ENCODE data around the gene LETM1. TPM values are rescaled to one million over a fixed set of nuclear protein-coding genes. Genes with fewer than 3 reads are reported as not detected.

LETM1 gene
- total and polyA plus RNA-seq, 2 donors (not counting 1 experiment from before 2014, with no cell fraction given), result 28.5 to 45.1 TPM

GRCh38 chr4:1762264-1763010, 93.5 kb downstream of the LETM1 start:
- Mint-ChIP-seq H3K4me1 (peaks cover 12% of the 10 kb centered on the region), H3K27me3 (peaks cover 6% of the 10 kb centered on the region), H3K27ac (no peak overlapping the region), H3K9me3 (ENCODE audit: insufficient read depth) (no peaks in the 10 kb centered on the region), H3K4me3 (no peak overlapping the region)
- no peaks in the 10 kb centered on the region for H4K20me1 ChIP-seq (ENCODE audit: control insufficient read depth, insufficient read depth, low read length, poor library complexity, severe bottlenecking)
- ATAC-seq (ENCODE audit: low read depth) (no peak), DNase-seq (no peak)
- no peak overlapping the region for H3K4me2 ChIP-seq (replicated peaks; ENCODE audit: low read depth, low read length, poor library complexity, severe bottlenecking)
- 89% methylated on average over 20 of the region's 20 CpGs for WGBS (ENCODE audit: insufficient coverage)
- H3K9me3 ChIP-seq (ENCODE audit: control extremely low read depth in 1 of 3, control insufficient read depth in 2 of 3, insufficient read depth in 1 of 3, low read length in 2 of 3), result no peaks in the 10 kb centered on the region
- no peak overlapping the region for H2AFZ ChIP-seq (ENCODE audit: insufficient read depth, low read depth, low read length, poor library complexity, severe bottlenecking)
- CTCF ChIA-PET, result no interaction called here
- H3K4me1 ChIP-seq (ENCODE audit: control insufficient read depth in 2 of 2, insufficient read depth in 2 of 2, low read length in 2 of 2), result peaks cover 9 to 10% of the 10 kb centered on the region in 2 donors
- no peak overlapping the region for H3K4me3 ChIP-seq (ENCODE audit: control extremely low read depth in 1 of 5, extremely low read depth in 1 of 5, insufficient read depth in 1 of 5, low read depth in 2 of 5, low read length in 4 of 5)
- H3K27ac ChIP-seq (ENCODE audit: low read length in 2 of 2), result no peak overlapping the region
- H3K79me2 ChIP-seq (ENCODE audit: control insufficient read depth, insufficient read depth, low read length), result no peaks in the 10 kb centered on the region
- H3K36me3 ChIP-seq (replicated peaks in 1 of 2; ENCODE audit: control extremely low read depth in 1 of 2, control insufficient read depth in 1 of 2, extremely low read depth in 1 of 2, insufficient read depth in 2 of 2, low read length in 1 of 2), result no peaks in the 10 kb centered on the region
- no peak overlapping the region for H3K9ac ChIP-seq (ENCODE audit: low read length)
- TF ChIP-seq, protein P1, sequence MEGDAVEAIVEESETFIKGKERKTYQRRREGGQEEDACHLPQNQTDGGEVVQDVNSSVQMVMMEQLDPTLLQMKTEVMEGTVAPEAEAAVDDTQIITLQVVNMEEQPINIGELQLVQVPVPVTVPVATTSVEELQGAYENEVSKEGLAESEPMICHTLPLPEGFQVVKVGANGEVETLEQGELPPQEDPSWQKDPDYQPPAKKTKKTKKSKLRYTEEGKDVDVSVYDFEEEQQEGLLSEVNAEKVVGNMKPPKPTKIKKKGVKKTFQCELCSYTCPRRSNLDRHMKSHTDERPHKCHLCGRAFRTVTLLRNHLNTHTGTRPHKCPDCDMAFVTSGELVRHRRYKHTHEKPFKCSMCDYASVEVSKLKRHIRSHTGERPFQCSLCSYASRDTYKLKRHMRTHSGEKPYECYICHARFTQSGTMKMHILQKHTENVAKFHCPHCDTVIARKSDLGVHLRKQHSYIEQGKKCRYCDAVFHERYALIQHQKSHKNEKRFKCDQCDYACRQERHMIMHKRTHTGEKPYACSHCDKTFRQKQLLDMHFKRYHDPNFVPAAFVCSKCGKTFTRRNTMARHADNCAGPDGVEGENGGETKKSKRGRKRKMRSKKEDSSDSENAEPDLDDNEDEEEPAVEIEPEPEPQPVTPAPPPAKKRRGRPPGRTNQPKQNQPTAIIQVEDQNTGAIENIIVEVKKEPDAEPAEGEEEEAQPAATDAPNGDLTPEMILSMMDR (IDR thresholded peaks at IDR 0.05), result no peak
- TF ChIP-seq EZH2 (IDR thresholded peaks at IDR 0.05; ENCODE audit: borderline replicate concordance, insufficient read depth, low read depth, low read length, poor library complexity, severe bottlenecking), result no peak
- POLR2A ChIA-PET, result no interaction called here
- intact Hi-C loops (cut with micrococcal nuclease), result no loop called here
- H3K27me3 ChIP-seq (replicated peaks in 1 of 4; ENCODE audit: control extremely low read depth in 1 of 4, control insufficient read depth in 3 of 4, insufficient read depth in 4 of 4, low read length in 3 of 4), result peaks cover 0 to 26% (median 2%) of the 10 kb centered on the region in 4 experiments

Other genes starting within 250 kb of the LETM1 start
- 1.8 and 4.2 TPM in 2 replicates for gene FAM53A, start 171.8 kb downstream of the LETM1 start, total RNA-seq
- 2.2 and 3.2 TPM in 2 replicates for gene FAM53A, start 171.8 kb downstream of the LETM1 start, polyA plus RNA-seq
- gene SLBP, start 143.8 kb downstream of the LETM1 start, total RNA-seq, result 31.8 and 33.9 TPM in 2 replicates
- 19.4 and 30.7 TPM in 2 replicates for gene SLBP, start 143.8 kb downstream of the LETM1 start, polyA plus RNA-seq
- gene TMEM129, start 134.8 kb downstream of the LETM1 start, total RNA-seq, result 41.0 and 41.9 TPM in 2 replicates
- 43.6 and 76.5 TPM in 2 replicates for gene TMEM129, start 134.8 kb downstream of the LETM1 start, polyA plus RNA-seq
- 47.9 and 54.5 TPM in 2 replicates for gene TACC3, start 134.6 kb downstream of the LETM1 start, total RNA-seq
- gene TACC3, start 134.6 kb downstream of the LETM1 start, polyA plus RNA-seq, result 29.5 and 38.1 TPM in 2 replicates
- not detected in 2 replicates for gene FGFR3, start 62.9 kb downstream of the LETM1 start, total RNA-seq
- not detected in 2 replicates for gene FGFR3, start 62.9 kb downstream of the LETM1 start, polyA plus RNA-seq
- 64.8 and 71.9 TPM in 2 replicates for gene NSD2, start 15.2 kb upstream of the LETM1 start, total RNA-seq
- 14.2 and 20.1 TPM in 2 replicates for gene NSD2, start 15.2 kb upstream of the LETM1 start, polyA plus RNA-seq
- 60.7 and 63.5 TPM in 2 replicates for gene NELFA, start 152.8 kb upstream of the LETM1 start, total RNA-seq
- gene NELFA, start 152.8 kb upstream of the LETM1 start, polyA plus RNA-seq, result 39.6 and 42.8 TPM in 2 replicates
- gene NAT8L, start 203.2 kb upstream of the LETM1 start, total RNA-seq, result 0.25 and 0.34 TPM in 2 replicates
- gene NAT8L, start 203.2 kb upstream of the LETM1 start, polyA plus RNA-seq, result 0.03 TPM in 1 of 2 replicates, not detected in the other